Jurkat, Clone E6-1 (cell line): ENCODE measurements around the gene RPTOR.
"Not testable (repeated sequence)": the region's sequence is repeated elsewhere in the genome, so short reads cannot be mapped to it uniquely, and the experiment has no call there.

Source experiments
- DNase-seq: peaks from one replicate; pipeline ENCODE4 v3.0.0-alpha.2; 2011; ENCODE audit warnings: low read depth, low spot score
- H3K4me3 ChIP-seq: 2 replicates; pipeline ENCODE4 v1.5.1; 2011; ENCODE audit warnings: mild to moderate bottlenecking, low read length, control low read depth, moderate library complexity

The RPTOR gene

DNA sequence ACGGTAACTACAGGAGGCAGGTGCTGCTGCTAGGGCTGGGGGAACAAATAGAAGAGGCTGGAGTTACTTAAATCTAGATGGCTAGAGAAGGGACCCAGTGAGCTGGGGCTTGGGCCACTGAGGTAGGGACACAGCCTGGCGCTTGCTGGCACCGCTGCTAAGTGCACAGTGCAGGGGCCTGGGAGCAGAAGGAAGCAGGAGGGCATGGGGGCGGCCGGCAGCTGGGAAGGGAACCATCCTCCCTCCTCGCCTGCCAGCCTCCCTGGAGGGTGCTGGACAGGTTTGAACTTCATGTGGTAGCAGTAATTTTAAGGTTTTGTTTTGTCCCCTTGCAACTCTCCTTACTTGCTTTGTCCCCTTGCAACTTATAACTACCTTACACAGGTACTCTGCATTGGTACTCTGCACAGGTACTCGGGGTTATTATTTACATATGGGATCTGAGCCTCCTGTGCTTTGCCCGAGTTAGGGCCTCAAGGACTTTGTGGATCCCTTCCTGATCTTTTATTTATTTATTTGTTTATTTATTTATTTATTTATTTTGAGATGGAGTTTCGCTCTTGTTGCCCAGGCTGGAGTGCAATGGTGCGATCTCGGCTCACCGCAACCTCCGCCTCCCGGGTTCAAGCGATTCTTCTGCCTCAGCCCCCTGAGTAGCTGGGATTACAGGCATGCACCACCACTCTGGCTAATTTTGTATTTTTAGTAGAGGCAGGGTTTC lies 34.2 kb downstream of the RPTOR start:
- DNase-seq, H3K4me3 ChIP-seq: not testable (repeated sequence)

DNA sequence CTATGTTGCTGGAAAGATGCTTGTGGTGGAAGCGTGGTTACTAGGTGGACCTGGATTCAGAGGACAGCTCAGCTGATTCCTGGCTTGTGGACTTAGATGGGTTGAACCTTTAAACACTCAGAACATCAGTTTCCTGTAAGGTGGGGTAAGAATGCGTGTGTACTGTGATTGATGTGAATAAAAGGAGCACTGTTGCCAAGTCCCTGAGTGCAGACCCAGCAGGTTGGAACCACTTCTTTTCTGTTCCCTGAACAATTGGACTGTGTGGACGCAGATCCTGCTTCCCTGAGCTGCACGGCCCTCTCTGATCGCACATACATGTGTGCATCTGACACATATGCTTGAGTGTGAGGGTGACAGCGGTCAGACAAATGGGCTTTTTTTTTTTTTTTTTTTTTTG lies 37.5 kb downstream of the RPTOR start:
- no peak for DNase-seq
- H3K4me3 ChIP-seq, result no peak overlapping the region

DNA sequence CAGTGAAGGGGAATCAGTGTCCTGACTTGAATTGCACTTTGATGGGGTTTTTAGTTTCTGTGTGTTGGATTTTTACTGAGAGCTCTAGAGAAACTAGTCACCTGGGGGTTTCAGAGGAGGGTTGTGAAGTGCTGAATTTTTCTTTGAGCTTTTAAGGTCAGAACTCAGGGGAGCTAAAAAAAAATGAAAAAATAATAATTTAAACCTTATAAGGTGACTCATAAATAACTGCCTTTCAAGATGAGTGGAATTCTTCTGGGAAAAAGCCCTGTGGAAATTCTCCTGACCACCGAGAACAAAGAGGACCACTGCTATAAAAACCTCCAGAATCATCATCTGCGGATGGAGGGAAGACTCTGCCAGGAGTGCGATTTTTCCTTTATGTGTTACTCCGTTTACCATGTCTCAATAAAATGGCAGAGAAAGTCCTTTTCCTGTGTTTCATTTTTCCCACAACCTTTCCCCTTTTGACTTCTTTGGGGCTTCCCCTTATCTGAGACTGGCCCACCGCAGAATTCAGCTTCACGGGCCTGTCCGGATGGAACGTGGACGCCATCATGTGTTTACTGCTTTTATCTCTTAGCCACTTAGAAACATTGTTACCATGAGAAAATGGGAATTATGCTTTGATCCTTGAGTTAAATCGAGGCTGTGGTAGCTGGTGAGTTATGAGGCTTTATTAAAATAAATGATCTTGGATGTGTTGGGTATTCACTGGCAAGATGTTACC lies 39.7 kb downstream of the RPTOR start:
- no peak overlapping the region for H3K4me3 ChIP-seq
- no peak for DNase-seq

DNA sequence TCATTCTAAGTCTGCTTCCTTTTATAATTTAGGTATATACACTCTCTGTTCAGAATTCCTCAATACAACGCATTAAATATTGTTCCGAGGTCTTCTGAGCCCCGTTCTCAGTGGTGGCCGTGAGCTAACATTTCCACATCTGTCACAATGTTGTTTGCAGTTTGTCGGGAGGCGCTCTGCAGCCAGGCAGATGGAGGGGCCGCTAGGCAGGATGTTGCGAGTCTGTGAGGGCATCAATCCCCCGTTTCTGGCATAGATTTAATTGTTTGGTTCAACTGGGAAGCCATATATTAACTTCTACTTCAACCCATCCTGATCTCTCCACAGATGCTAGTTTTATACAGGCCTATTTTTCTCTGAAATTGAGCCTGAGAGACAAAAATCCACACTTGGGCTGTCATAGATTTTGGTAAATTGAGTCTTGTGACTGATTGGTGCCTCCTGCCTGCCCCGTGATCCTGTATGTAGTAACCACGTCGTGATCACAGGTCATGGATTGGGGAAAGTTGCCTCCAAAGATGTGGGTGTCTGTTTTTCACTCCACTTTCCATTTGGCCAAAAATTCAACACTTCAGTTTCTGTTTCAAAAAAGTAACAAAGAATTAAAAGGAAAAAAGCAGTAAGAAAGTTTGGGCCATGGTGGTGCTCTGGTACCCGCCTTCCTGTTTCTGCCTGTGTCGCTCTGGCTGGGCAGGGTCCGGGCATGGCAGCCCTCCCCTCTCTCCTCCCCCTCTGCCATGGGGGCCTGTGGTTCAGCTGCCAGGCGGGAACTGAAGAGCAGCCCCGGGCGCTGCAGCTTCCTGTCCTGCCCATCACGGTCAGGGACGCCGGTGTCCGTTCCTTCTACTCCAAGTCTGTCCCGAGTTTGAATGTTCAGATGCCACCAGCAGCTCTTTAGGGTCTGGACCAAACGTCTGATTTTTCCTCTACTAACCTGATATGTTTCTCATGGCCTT lies 41.5 kb downstream of the RPTOR start:
- DNase-seq, result no peak
- no peak overlapping the region for H3K4me3 ChIP-seq

DNA sequence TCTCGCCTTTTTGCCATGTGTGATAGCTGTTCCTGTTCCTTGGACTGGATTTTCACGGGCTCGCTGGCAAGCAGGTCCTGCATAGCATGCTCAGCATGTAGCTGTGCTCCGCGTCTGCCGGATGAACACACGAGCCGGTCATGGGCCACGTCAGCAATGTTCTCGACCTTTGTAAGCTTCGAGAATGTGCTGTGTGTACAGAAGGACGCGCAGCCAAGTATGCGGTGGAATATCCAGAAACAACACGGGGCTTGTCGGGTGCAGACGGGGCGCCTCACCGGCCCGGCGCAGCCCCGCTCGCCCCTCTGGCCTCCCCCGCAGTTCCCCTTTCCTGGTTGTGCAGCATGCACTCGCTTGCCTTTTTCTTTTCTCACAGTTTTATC lies 42.2 kb downstream of the RPTOR start:
- no peak overlapping the region for H3K4me3 ChIP-seq
- DNase-seq, result no peak

DNA sequence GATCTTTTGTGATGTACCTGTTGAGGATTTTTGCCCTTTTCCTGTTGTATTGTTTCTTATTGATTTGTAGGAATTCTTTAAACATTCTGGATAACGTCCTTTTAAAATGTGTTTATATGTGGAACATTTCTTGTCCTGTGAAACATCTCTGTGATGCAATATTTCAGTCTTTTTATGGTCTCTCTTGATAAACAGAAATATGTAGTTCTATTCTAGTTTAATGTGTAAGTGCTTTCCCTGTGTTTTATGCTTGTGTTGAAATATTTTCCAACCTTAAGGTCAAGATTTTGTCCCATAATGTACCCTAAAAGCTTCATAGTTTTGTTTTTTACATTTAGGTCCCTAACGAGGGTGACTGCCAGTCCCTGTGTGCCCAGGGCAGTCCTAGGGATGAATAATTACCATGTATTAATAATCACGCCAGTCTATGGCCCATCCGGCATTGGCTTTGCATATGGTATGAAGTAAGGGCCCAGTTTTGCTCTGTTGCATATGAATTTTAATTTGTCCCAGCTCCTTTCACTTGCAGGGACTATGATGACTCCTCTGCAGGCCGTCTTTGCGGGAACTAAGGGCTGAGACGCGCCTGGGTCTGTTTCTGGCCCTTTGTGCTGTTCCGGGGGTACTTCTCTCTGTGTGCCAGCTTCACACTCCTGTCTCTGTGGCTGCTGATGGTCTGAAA lies 44.2 kb downstream of the RPTOR start:
- no peak for DNase-seq

DNA sequence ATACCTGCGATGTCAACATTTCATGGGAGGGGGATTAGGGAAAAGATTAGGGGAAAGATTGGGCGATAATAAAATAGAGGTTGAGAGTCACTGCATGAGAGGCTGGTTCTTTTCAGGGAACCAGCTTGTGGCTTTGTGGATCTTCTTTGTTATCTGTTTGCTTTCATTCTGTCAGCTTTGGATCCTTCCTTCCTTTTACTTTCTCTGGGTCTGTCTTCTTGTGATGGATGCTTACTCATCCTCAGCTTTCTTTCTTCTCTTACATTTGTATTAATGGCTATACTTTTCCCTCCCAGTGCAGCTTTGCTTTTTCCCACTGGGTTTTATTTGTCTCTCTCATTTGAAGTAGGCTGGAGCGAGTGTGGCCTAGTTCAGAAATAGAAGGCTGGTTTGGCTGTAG lies 47.1 kb downstream of the RPTOR start:
- DNase-seq, result no peak
- H3K4me3 ChIP-seq, result no peak overlapping the region

More for the DNA sequence above, 44.2 kb downstream of the RPTOR start:
- no peak overlapping the region for H3K4me3 ChIP-seq

DNA sequence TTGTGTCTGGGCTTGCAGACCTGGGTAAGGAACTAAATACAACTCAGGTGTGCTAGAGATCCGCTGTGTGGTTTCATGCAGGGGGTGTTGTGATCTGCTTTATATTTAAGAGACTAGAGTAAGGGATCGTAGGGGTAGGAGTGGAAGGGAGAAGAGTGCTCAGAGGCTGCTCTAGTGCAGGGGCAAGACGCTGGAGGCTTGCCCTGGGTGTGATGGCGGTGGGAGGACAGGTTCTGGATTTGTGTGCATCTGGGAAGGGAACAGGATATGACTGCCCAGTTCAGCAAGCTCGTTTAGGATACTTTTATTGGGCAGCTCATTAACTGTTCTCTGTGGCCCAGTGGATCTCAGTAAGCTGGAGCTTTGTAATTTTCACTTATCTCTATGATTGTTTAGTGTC lies 47.6 kb downstream of the RPTOR start:
- no peak for DNase-seq
- no peak overlapping the region for H3K4me3 ChIP-seq

DNA sequence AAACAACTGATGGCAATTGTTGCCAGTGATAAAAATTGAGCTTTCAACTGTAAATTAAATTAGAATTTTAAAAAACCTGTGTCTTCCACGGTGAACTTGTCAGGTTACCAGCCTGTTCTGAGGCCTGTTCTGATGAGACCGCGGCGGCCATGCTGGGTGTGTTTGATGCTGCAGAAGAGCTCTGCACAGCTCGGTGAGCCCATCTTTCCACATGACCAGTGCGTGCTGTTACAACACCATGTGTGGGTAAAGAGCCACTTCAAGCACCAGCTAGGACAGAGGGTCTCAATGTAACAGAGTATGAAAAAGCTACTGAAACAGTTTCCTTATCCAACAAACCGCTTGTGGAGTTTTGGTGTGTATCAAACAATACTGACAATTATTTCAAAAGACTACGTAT lies 48.5 kb downstream of the RPTOR start:
- H3K4me3 ChIP-seq, result no peak overlapping the region

DNA sequence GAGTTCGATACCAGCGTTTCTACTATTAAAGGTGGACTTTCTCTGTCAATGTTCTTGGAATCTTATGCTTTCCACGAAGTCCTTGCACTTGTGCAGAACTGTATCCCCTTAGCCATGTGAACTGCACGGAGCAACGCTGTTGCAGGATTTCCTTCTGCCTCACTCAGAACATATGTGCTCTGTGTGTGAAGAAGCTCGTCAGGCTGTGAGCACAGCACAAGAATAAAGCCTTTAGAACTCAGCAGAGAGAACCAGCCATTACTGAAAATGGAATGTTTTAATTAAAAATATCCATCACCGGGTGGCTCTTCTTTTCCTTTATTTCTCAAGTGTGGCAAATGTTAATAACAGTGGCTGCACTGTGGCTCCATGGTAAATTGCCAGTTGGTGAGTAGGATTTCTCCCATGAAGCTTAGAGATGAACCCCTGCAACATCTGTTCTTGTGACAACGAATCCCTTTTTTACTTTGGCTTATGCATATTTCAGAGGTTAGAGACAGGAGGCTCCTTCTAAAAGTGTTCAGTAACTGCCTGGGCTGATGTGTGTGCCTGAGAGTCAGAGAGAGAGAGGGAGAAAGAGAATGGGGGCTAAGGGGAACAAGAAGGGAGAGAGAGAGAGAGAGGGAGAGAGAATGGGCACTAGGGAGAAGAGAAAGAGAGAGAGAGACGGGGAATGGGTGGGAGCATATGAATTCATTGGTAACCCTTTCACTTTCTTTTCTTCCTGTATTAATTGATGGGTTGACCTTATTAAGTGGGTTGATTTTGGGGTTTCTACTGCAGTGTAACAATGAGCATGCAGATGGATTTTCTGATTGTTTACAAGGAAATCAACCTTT lies 50.0 kb downstream of the RPTOR start:
- H3K4me3 ChIP-seq, result no peak overlapping the region
- no peak for DNase-seq

More for the DNA sequence above, 48.5 kb downstream of the RPTOR start:
- no peak for DNase-seq

DNA sequence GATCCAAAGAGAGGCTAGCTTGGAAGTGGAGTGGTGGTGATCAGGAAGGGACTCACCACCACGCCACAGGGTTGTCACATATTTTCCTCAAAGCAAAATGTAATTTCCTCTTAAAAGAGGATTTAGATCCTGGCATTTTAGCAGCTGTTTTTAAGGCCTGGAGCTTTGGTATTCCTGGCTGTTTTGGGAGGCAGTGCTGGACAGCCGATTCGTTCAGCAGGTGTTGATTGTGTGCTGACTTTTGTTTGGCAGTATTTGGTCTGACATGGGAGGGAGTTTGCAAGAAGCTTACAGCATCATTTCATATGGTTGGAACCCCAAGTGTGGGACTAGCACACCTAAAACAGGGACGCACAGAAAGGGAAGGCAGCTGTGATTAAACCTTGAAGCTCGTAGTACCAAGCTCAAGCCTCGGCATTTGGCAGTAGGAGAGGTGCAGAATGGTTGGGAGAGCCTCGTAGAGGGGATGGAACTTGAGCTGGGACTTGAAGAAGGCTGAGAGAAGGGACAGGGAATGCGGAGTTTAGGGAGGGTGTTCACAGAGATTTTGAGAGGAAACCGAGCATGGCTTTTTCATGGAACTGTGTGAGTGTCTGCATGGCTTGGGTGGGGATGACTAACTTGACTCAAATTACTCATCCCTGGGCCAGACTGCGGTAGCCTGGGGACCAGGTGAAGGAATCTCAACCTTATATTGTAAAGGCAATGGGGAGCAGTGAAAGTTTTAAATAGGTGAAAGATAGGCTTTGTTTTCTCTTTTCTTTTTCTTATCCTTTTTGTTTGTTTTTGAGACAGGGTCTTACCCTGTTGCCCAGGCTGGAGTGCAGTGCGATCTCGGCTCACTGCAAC lies 52.3 kb downstream of the RPTOR start:
- no peak for DNase-seq
- H3K4me3 ChIP-seq, result no peak overlapping the region

DNA sequence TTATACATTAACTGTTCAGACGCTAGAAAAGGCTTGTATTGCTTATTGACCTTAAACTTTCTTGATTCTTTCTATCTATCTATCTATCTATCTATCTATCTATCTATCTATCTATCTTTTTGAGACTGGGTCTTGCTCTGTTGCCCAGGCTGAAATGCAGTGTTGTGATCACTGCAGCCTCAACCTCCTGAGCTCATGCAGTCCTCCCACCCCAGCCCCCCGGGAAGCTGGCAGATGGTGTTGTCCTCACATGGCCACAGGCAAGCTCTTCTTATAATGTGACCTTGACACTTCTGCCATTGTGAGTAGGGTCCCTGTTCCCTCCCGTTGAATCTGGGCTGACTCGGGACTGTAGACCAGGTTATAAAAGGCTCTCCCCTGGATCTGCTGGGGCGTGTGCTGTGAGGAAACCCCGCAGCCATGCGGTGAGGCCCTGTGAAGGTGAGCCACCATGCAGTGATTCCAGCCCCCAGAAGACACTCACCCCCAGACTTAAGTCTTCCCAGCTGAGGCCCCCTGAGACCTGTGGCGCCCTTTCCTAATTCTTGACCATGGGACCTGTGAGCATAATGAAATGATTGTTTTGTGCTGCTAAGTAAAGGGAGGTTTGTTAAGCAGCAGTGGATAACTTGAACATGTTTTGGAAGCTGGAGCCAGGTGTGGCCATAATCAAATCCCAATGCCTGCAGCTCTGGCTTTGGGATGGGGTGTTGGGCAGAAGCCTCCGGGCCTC lies 54.3 kb downstream of the RPTOR start:
- no peak for DNase-seq
- no peak overlapping the region for H3K4me3 ChIP-seq

DNA sequence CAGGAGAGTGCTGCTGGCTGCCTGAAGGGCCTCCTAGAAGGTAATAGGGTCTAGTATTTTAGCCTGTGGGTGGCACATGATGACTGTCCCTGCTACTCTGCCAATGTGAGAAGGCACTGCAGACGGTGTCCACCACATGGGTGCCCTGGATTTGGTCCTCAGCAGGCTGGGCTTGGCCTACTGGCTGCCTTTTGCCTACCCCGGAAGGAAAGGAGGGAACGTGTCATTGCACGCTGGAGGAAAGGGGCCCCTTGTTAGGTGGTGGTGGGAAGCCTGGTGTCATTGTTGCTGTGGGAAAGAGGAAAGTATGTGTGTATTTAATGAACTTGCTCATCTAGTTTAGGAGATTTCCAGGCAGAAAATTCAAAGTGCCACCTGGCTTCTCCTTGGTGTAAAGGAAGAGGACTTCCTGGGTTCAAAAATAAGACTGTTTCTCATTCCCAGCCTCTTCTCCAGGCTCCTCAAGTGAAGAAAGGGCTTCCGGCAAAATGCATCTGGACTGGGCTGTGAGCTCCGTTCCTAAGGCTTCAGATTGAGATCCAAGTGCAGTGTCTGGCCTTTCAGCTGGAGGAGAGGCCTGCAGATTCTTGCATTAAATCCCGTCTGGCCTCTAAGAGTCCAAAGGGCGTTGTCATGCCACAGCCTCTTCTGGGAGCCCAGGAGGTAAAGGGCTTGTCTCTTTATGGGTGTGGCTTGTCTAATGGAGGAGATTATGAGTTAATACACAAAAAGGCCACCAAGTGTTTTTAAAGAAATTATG lies 55.1 kb downstream of the RPTOR start:
- no peak for DNase-seq
- no peak overlapping the region for H3K4me3 ChIP-seq

DNA sequence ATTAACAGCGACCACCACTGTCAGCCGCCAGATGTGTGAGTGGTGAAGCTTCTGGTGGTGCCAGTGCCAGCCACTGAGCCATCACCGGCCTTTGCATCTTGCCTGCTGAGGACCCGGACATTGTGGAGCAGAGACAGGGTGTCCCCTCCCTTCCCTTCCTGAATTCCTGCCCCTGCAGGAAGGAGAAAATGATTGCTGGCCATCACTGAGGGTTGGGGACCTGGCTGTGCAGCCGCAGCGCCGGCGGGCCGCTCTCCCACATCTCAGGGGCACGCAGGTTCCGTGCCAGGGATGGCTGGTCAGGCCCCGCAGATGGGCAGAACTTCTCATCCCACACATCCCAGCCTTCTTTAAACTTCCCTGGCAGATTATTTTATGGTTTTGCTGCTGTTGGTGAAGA lies 56.5 kb downstream of the RPTOR start:
- DNase-seq, result no peak
- H3K4me3 ChIP-seq, result no peak overlapping the region

DNA sequence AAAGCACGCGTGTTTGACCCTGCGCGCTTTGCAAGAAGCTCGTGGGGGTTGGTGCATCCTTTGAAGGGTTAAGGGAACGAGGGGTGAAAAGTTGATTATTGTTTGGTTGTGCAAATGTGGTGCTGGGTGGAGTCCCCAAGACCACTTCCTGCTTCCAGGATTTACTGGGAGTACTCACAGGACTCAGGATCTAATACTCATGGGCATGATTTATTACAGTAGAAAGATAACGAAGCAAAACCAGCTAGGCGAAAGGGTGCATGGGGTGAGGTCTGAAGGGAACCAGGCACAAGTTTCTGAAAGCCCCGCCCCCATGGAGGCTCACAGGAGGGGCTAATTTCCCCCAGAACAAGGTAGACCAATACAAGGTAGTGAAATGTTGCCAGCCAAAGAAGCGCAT lies 58.8 kb downstream of the RPTOR start:
- DNase-seq, result peak; percentile 19
- H3K4me3 ChIP-seq, result no peak overlapping the region

DNA sequence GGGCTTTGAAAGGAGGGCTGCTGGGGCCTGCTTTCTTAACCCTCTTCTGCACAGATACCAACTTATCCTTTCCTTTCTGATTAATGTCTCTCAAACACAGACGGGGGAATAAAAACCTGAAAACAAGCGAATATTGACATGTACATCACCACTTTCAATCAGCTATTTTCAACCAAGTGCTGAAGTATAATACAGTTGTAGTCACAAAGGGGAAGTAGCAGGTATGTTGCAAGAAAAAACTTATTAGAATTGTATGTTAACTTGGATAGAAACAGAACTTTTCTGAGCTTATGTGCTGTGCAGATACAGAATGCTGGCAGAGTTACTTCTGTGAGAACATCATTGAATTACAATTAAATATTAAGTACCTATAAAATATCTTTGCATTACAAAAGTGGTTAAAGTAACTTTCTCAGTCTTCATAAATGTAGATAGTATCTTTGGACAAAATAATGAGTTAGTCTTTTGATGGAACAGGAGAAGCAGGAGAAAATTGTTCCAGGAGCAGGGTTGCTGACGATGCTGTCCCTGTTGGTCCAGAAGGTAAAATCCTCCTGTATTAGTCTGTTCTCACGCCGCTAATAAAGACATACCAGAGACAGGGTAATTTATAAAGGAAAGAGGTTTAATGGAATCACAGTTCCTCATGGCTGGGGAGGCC lies 59.5 kb downstream of the RPTOR start:
- H3K4me3 ChIP-seq, result no peak overlapping the region
- no peak for DNase-seq
